GM12892 (cell line): ENCODE measurements around the gene STAM2.

ENCODE experiments used
- POLR2A ChIP-seq: IDR thresholded peaks from 2 replicates; pipeline ENCODE4 v1.6.1; 2011; ENCODE audit warnings: low read depth, low read length, control low read depth
- POLR2AphosphoS5 ChIP-seq: IDR thresholded peaks from 2 replicates; pipeline ENCODE4 v1.6.1; 2011; ENCODE audit warnings: low read depth, low read length, control low read depth

- TF ChIP-seq POLR2A (no peak), POLR2AphosphoS5 (no peak)
Measured at GRCh38 chr2:152175012-152175367, 573 bp downstream of the STAM2 start.
